WTC11 (cell line): ENCODE measurements around the gene FOXO1.

ENCODE experiments used
- ATF2 ChIP-seq: sonication (generic); formaldehyde crosslinking; IDR thresholded peaks from 2 replicates; pipeline ENCODE4 v1.8.1; 2022; ENCODE audit warnings: low read depth, missing genetic modification reagents, borderline replicate concordance
- CTCF ChIP-seq: fragments of 200-600 bp; IDR thresholded peaks from 2 replicates; pipeline ENCODE4 v1.8.0; 2022; ENCODE audit warnings: antibody characterized with exemption
- FOXJ3 ChIP-seq: sonication (generic); formaldehyde crosslinking; IDR thresholded peaks from 2 replicates; pipeline ENCODE4 v1.9.0; 2021; ENCODE audit warnings: missing genetic modification reagents, mild to moderate bottlenecking, borderline replicate concordance
- FOXK1 ChIP-seq: sonication (generic); formaldehyde crosslinking; IDR thresholded peaks from 2 replicates; pipeline ENCODE4 v1.8.0; 2022; ENCODE audit warnings: mild to moderate bottlenecking, moderate library complexity, missing genetic modification reagents
- IRF1 ChIP-seq: sonication (generic); formaldehyde crosslinking; IDR thresholded peaks from 2 replicates; pipeline ENCODE4 v1.8.0; 2023; ENCODE audit warnings: missing genetic modification reagents
- PREB ChIP-seq: sonication (generic); formaldehyde crosslinking; IDR thresholded peaks from 2 replicates; pipeline ENCODE4 v1.8.1; 2022; ENCODE audit warnings: mild to moderate bottlenecking, missing genetic modification reagents, moderate library complexity, borderline replicate concordance

- TF ChIP-seq IRF1 (no peak), FOXJ3 (CRISPR knock-in tag) (no peak), CTCF (no peak), FOXK1 (CRISPR knock-in tag) (no peak), PREB (CRISPR knock-in tag) (no peak), ATF2 (CRISPR knock-in tag) (no peak)
These were observed 132.0 kb downstream of the FOXO1 start for GRCh38 chr13:40534456-40534855.
